ENCODE data around the gene MAPRE2.
"Not testable (repeated sequence)": the region's sequence is repeated elsewhere in the genome, so short reads cannot be mapped to it uniquely, and the experiment has no call there.

The MAPRE2 gene

GRCh38 chr18:35127201-35127600 is 86.0 kb downstream of the MAPRE2 start:
- no peak for DNase-seq

- DNase-seq = no peak
These were observed 87.5 kb downstream of the MAPRE2 start for GRCh38 chr18:35128675-35129074.

GRCh38 chr18:35130236-35130635 is 89.0 kb downstream of the MAPRE2 start:
- no peak for DNase-seq

GRCh38 chr18:35131387-35132020 is 90.3 kb downstream of the MAPRE2 start:
- no peak for DNase-seq

- DNase-seq = no peak
These were observed 91.0 kb downstream of the MAPRE2 start for GRCh38 chr18:35132021-35132902.

- DNase-seq = no peak
These were observed 93.0 kb downstream of the MAPRE2 start for GRCh38 chr18:35134190-35134730.

GRCh38 chr18:35134791-35135531 is 93.7 kb downstream of the MAPRE2 start:
- DNase-seq = no peak

GRCh38 chr18:35136248-35136647 is 95.0 kb downstream of the MAPRE2 start:
- DNase-seq = no peak

- no peak for DNase-seq
These were observed 95.7 kb downstream of the MAPRE2 start for GRCh38 chr18:35136885-35137284.

GRCh38 chr18:35137632-35138031 is 96.4 kb downstream of the MAPRE2 start:
- DNase-seq = no peak

- DNase-seq = no peak
These were observed 97.6 kb downstream of the MAPRE2 start for GRCh38 chr18:35138773-35139172.

- no peak for DNase-seq
These were observed 98.3 kb downstream of the MAPRE2 start for GRCh38 chr18:35139517-35139916.

- DNase-seq = no peak
These were observed 99.9 kb downstream of the MAPRE2 start for GRCh38 chr18:35141077-35141476.

GRCh38 chr18:35141567-35142274 is 100.5 kb downstream of the MAPRE2 start:
- DNase-seq = no peak

GRCh38 chr18:35142275-35142615 is 101.0 kb downstream of the MAPRE2 start:
- no peak for DNase-seq

- DNase-seq = peak; percentile 55 to 67
These were observed 102.7 kb downstream of the MAPRE2 start for GRCh38 chr18:35143622-35144596.

GRCh38 chr18:35144698-35145097 is 103.5 kb downstream of the MAPRE2 start:
- no peak for DNase-seq

GRCh38 chr18:35150195-35150594 is 109.0 kb downstream of the MAPRE2 start:
- DNase-seq = not testable (repeated sequence)

- peak; percentile 88 to 92 for DNase-seq
These were observed 112.5 kb downstream of the MAPRE2 start for GRCh38 chr18:35153609-35154272.

GRCh38 chr18:35155398-35156117 is 114.3 kb downstream of the MAPRE2 start:
- no peak for DNase-seq

Measured in AML-193 (cell line).